ENCODE results near the gene HOATZ. TPM values are rescaled to one million over a fixed set of nuclear protein-coding genes. Genes with fewer than 3 reads are reported as not detected.

Gene HOATZ
- total and polyA plus RNA-seq, 8 donors: 0.18 TPM; not detected in 7

DNA sequence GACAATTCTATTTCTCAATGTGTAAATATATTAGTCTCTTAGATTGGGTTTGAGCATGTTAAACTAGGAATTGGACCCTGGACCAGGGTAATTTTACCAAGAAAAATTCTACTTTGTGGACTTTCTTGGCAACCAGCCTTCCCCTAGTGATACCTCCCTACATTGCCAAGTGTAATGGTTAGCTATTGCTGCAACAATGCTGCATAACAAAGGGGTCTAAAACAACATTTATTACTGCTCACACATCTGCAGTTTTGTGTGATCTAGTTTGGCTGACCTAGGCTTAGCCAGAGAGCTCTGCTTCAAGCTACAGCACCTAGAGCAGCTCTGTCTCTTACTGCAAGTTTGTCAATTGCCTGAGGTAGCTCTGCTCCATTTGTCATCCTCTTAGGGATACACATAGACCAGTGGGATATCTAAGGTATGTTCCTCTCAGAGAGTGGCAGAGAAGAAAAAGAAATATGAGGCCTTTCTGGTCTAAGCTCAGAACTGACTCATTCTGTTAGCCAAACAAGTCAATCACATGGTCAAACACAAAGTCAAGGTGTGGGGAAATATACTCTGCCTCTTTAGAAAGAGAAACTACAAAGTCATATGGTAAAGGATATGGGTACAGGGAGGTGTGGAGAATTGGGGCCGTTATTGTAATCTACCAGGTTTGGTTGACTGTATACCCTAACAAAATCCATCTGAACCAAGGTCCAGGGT, 24.0 kb downstream of the HOATZ start:
- peaks cover 0 to 38% (median 20%) of the 10 kb centered on the region in 3 donors for H3K27me3 ChIP-seq
- TF ChIP-seq CTCF (IDR thresholded peaks at IDR 0.05): no peak
- peak in 1 of 3 donors; percentile 6 for TF ChIP-seq POLR2AphosphoS5 (IDR thresholded peaks at IDR 0.05)
- 48 to 83% (median 67%) methylated on average over 1 of the region's 1 CpG for WGBS, 5 donors
- H3K4me3 ChIP-seq: no peak overlapping the region
- H3K4me1 ChIP-seq: peaks cover 11 to 44% (median 27%) of the 10 kb centered on the region in 4 donors
- DNase-seq: peak in 1 of 2 donors; percentile 29
- H3K9me3 ChIP-seq: no peaks in the 10 kb centered on the region
- peak overlapping the region in 1 of 5 donors; percentile 91 for H3K27ac ChIP-seq
- intact Hi-C loops (cut with DNase I; ENCODE audit: low total_unique reads): no loop called here
- no peaks in the 10 kb centered on the region for H3K36me3 ChIP-seq

DNA sequence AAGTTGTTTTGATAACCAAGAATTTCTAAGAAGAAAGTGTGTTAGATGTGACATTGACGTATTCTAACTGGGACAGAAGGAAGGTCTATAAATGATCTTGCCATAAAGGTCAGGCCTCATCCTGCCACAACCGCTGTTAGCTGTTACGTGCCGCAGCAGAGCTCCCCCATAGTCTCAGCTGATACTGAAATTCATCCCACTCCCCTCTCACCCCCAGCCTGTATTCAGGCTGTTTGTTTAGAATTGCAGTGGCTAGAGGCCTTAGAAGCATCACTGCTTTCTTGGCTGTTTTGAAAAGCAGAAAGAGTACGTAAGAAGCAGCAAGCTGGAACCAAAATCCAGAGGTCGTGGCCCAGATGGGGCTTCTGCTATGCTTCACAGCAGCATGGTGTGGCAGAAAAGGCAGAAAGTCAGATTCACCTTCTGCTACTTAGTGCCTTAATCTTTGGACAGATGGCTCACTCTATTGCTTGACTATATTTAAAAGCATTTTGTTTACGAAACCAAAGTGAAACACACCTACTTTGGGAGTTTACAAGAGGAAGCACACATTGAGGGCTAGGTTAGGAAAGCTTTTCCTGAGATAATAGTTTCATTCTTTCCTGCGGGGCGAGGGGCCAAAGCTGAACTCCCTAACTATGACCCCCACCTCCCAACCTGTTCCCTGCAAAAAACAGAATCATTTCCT, 25.0 kb downstream of the HOATZ start:
- Histone ChIP-seq H3K4me1 (peaks cover 11 to 44% (median 27%) of the 10 kb centered on the region in 4 donors), H3K27me3 (peaks cover 0 to 38% (median 20%) of the 10 kb centered on the region in 3 donors), H3K36me3 (peaks cover 0 to 7% (median 0%) of the 10 kb centered on the region in 4 donors), H3K4me3 (peak overlapping the region; percentile 55 to 72 (median 62)), H3K9me3 (no peaks in the 10 kb centered on the region), H3K27ac (peak overlapping the region in 4 of 5 donors; percentile 70 to 91 (median 84))
- 73 to 88% (median 82%) methylated on average over 9 of the region's 9 CpGs for WGBS, 5 donors
- intact Hi-C loops (cut with DNase I; ENCODE audit: low total_unique reads): no loop called here
- TF ChIP-seq EP300 (IDR thresholded peaks at IDR 0.05): no peak
- no peak for TF ChIP-seq POLR2A (IDR thresholded peaks at IDR 0.05)
- TF ChIP-seq POLR2AphosphoS5 (IDR thresholded peaks at IDR 0.05): no peak
- no peak for TF ChIP-seq CTCF (IDR thresholded peaks at IDR 0.05)
- peak in 1 of 2 donors; percentile 30 for DNase-seq

DNA sequence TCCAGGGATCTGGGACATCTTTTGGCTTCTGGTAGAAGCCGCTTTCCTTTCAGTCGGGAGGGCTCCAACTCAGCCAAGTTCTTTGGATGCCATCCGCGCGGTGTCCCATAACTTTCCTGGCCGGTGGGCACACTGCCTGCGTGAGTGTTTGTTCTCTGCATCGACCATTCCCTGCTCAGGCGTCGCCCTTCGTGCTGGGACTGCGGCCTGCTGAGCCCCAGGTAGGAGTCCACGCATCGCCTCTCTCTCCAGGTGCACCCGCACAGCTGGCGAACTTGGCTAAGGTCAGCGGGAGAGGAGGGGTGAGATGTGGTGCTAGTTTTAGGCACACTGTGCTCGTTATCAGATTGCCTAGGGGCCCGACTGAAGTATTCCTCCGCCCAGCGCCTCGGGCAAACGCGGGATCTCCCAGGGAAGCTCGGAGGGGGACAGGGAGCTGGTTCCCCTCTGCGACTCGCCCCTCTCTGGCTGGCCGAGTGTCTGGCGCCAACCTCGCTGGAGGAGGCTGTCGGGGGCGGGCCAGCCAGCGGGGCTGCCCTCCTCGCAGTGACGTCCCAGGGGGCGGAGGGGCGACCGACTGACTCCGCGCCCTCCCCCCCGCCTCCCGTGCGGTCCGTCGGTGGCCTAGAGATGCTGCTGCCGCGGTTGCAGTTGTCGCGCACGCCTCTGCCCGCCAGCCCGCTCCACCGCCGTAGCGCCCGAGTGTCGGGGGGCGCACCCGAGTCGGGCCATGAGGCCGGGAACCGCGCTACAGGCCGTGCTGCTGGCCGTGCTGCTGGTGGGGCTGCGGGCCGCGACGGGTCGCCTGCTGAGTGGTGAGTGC, 25.7 kb downstream of the HOATZ start, which contains the start of gene LAYN:
LAYN (plus strand) TSS at position 607 of the 823 bp plus-strand sequence; CDS start at position 731, 124 bp downstream.
- intact Hi-C loops (cut with DNase I; ENCODE audit: low total_unique reads): no loop called here
- 7 to 25% (median 13%) methylated on average over 18 to 70 of the region's 70 CpGs for WGBS, 5 donors
- peak; percentile 28 to 85 for DNase-seq
- peak within 1 kb of the TSS; percentile 46 to 91 (median 84) for H3K27ac ChIP-seq
- peaks cover 0 to 38% (median 20%) of the 10 kb centered on the region in 3 donors for H3K27me3 ChIP-seq
- H3K4me3 ChIP-seq: peak within 1 kb of the TSS; percentile 55 to 72 (median 62)
- no peaks in the 10 kb centered on the region for H3K9me3 ChIP-seq
- TF ChIP-seq POLR2AphosphoS5 (IDR thresholded peaks at IDR 0.05): peak in 2 of 3 donors; percentile 16 to 44
- no peak for TF ChIP-seq POLR2A (IDR thresholded peaks at IDR 0.05)
- peaks cover 11 to 44% (median 27%) of the 10 kb centered on the region in 4 donors for H3K4me1 ChIP-seq
- H3K36me3 ChIP-seq: peaks cover 0 to 10% (median 0%) of the 10 kb centered on the region in 4 donors

DNA sequence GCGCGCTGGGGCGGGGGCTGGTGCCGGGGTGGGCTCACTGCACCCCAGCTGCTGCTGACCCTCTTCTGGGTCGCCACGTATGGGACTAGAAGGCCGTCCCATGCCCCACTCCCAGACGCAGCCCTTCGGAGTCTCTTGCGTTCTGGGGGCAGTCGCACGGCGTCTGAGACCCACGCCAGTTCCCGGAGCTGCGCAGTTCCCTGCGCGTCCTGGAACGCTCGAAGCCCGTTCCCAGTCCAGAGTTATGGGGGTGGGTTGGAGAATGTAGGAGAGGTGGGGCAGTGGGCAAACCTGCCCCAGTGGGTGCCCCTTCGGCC, 26.3 kb downstream of the HOATZ start:
- DNase-seq: no peak
- Histone ChIP-seq H3K27me3 (peaks cover 0 to 35% (median 20%) of the 10 kb centered on the region in 3 donors), H3K9me3 (no peaks in the 10 kb centered on the region)

More for the DNA sequence above, 26.3 kb downstream of the HOATZ start:
- WGBS, 5 donors: 1 to 2% (median 1%) methylated on average over 7 to 22 of the region's 22 CpGs
- Histone ChIP-seq H3K4me3 (peak overlapping the region; percentile 55 to 72 (median 62)), H3K27ac (peak overlapping the region; percentile 46 to 91 (median 84)), H3K4me1 (peaks cover 11 to 44% (median 27%) of the 10 kb centered on the region in 4 donors), H3K36me3 (peaks cover 0 to 16% (median 1%) of the 10 kb centered on the region in 4 donors)
- TF ChIP-seq EP300 (IDR thresholded peaks at IDR 0.05) (no peak), POLR2AphosphoS5 (IDR thresholded peaks at IDR 0.05) (no peak), CTCF (IDR thresholded peaks at IDR 0.05) (no peak), POLR2A (IDR thresholded peaks at IDR 0.05) (no peak)
- intact Hi-C loops (cut with DNase I; ENCODE audit: low total_unique reads): no loop called here
